ENCODE data around the gene EXOC3. TPM values are rescaled to one million over a fixed set of nuclear protein-coding genes. Genes with fewer than 3 reads are reported as not detected.
"Not testable (repeated sequence)": the region's sequence is repeated elsewhere in the genome, so short reads cannot be mapped to it uniquely, and the experiment has no call there.

The EXOC3 gene
- total RNA-seq, 1 experiment from 2014 or later: 31.3 TPM

GRCh38 chr5:505951-506525 is 63.1 kb downstream of the EXOC3 start:
- Histone ChIP-seq H3K9ac (ENCODE audit: low read length) (no peak overlapping the region), H3K36me3 (ENCODE audit: low read depth, low read length) (no peaks in the 10 kb centered on the region), H3K79me2 (ENCODE audit: low read length) (no peaks in the 10 kb centered on the region), H3K27ac (ENCODE audit: low read length) (no peak overlapping the region), H3K4me1 (ENCODE audit: insufficient read depth, low read length) (no peaks in the 10 kb centered on the region), H3K9me3 (ENCODE audit: low read length) (no peaks in the 10 kb centered on the region), H3K4me3 (ENCODE audit: low read length) (no peak overlapping the region), H3F3A (ENCODE audit: low read length, unreplicated experiment) (no peaks in the 10 kb centered on the region), H2AFZ (ENCODE audit: low read length) (no peak overlapping the region), H3K9me2 (replicated peaks; ENCODE audit: low read length) (no peaks in the 10 kb centered on the region), H3K4me2 (ENCODE audit: low read length) (no peak overlapping the region), H4K20me1 (ENCODE audit: low read length) (no peaks in the 10 kb centered on the region), H3K27me3 (ENCODE audit: low read length) (no peaks in the 10 kb centered on the region)
- ChIA-PET CTCF (no interaction called here), POLR2A (ENCODE audit: unreplicated experiment) (no interaction called here)
- ATAC-seq: no peak
- intact Hi-C loops (cut with micrococcal nuclease): no loop called here
- no peak for TF ChIP-seq EZH2phosphoT487 (IDR thresholded peaks at IDR 0.05; ENCODE audit: borderline replicate concordance, low read length)
- no peak for TF ChIP-seq EZH2 (IDR thresholded peaks at IDR 0.05; ENCODE audit: low read length, unreplicated experiment)
- TF ChIP-seq CTCF (conservative IDR thresholded peaks at IDR 0.05; ENCODE audit: low read depth, low read length): no peak
- no peak for DNase-seq
- BruUV-seq (replicated peaks): no TSS peak

GRCh38 chr5:507986-508575 is 65.1 kb downstream of the EXOC3 start:
- not testable (repeated sequence) for H3K27me3 ChIP-seq (ENCODE audit: low read length); BruUV-seq (replicated peaks)

GRCh38 chr5:509611-510185 is 66.7 kb downstream of the EXOC3 start:
- Histone ChIP-seq H2AFZ (ENCODE audit: low read length) (no peak overlapping the region), H3K4me2 (ENCODE audit: low read length) (no peak overlapping the region), H4K20me1 (ENCODE audit: low read length) (no peaks in the 10 kb centered on the region), H3K9me3 (ENCODE audit: low read length) (no peaks in the 10 kb centered on the region), H3K4me3 (ENCODE audit: low read length) (no peak overlapping the region), H3K4me1 (ENCODE audit: insufficient read depth, low read length) (no peaks in the 10 kb centered on the region), H3K9me2 (replicated peaks; ENCODE audit: low read length) (no peaks in the 10 kb centered on the region), H3K27me3 (ENCODE audit: low read length) (peaks cover 14% of the 10 kb centered on the region; the same call in 1 of the 2 replicates), H3K79me2 (ENCODE audit: low read length) (no peaks in the 10 kb centered on the region), H3K36me3 (ENCODE audit: low read depth, low read length) (no peaks in the 10 kb centered on the region), H3F3A (ENCODE audit: low read length, unreplicated experiment) (no peaks in the 10 kb centered on the region), H3K9ac (ENCODE audit: low read length) (no peak overlapping the region), H3K27ac (ENCODE audit: low read length) (no peak overlapping the region)
- no TSS peak for BruUV-seq (replicated peaks)
- POLR2A ChIA-PET (ENCODE audit: unreplicated experiment): no interaction called here
- CTCF ChIA-PET: no interaction called here
- intact Hi-C loops (cut with micrococcal nuclease): no loop called here
- DNase-seq (no peak), ATAC-seq (no peak)
- no peak for TF ChIP-seq EZH2 (IDR thresholded peaks at IDR 0.05; ENCODE audit: low read length, unreplicated experiment)
- TF ChIP-seq CTCF (conservative IDR thresholded peaks at IDR 0.05; ENCODE audit: low read depth, low read length): no peak
- no peak for TF ChIP-seq EZH2phosphoT487 (IDR thresholded peaks at IDR 0.05; ENCODE audit: borderline replicate concordance, low read length)

More at GRCh38 chr5:507986-508575, 65.1 kb downstream of the EXOC3 start:
- H3K36me3 ChIP-seq (ENCODE audit: low read depth, low read length); H3K27ac ChIP-seq (ENCODE audit: low read length); H3K4me2 ChIP-seq (ENCODE audit: low read length); POLR2A ChIA-PET (ENCODE audit: unreplicated experiment); H4K20me1 ChIP-seq (ENCODE audit: low read length); H3K9me3 ChIP-seq (ENCODE audit: low read length); DNase-seq; H2AFZ ChIP-seq (ENCODE audit: low read length); H3K4me1 ChIP-seq (ENCODE audit: insufficient read depth, low read length); H3K4me3 ChIP-seq (ENCODE audit: low read length); CTCF ChIA-PET; H3K79me2 ChIP-seq (ENCODE audit: low read length); H3K9me2 ChIP-seq (replicated peaks; ENCODE audit: low read length); intact Hi-C loops (cut with micrococcal nuclease); ATAC-seq; H3F3A ChIP-seq (ENCODE audit: low read length, unreplicated experiment); H3K9ac ChIP-seq (ENCODE audit: low read length): not testable (repeated sequence)
